Astrocyte (in vitro differentiated cells and primary cell): ENCODE results near the gene G6PC1.

ENCODE experiments used
- CTCF ChIP-seq: IDR thresholded peaks from 2 replicates; pipeline ENCODE4 v1.5.1; 2011; ENCODE audit warnings: low read depth, mild to moderate bottlenecking, inconsistent platforms, low read length, moderate library complexity; ENCODE audit not compliant: insufficient read depth
- EZH2 ChIP-seq: IDR thresholded peaks from 2 replicates; pipeline ENCODE4 v1.6.1; 2012; ENCODE audit warnings: mild to moderate bottlenecking, low read length, inconsistent platforms; ENCODE audit not compliant: insufficient read depth

DNA sequence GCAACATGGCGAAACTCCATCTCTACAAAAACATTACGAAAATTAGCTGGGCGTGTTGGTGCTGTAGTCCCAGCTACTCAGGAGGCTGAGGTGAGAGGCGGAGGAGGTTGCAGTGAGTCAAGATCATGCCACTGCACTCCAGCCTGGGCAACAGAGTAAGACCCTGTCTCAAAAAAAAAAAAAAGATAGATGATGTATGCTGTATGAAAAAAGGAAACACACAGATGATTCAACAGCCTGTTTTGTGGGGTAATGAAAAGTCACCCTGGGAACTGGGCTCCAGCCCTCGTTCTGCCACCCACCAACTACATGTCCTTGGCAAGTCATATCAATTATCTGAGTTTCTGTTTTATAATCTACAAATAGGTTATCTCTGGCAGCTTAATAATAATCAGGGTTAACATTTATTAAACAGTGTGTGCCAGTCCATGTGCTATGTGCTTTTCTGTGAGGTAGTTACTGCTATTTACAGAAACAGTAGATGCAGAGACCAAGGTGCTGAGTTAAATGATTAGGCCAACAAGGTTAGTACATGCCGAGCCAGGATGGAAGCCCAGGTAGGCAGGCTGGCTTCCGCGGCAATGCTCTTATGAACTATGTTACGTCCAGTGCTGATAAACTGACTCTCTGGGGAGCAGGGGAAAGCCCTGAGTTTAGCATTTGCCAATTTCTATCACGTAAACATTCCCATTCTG lies 1.1 kb downstream of the G6PC1 start:
- no peak for TF ChIP-seq CTCF
- TF ChIP-seq EZH2 = no peak
